Glutamatergic neuron (in vitro differentiated cells): Measurements from ENCODE around the gene ATP5PB. TPM values are rescaled to one million over a fixed set of nuclear protein-coding genes. Genes with fewer than 3 reads are reported as not detected.
A peak's percentile ranks its signal among the peaks of the same experiment; 100 is the strongest.

Experiments used
- DNase-seq: peaks from one replicate; pipeline ENCODE4 v3.0.0; 2022
- H3K27ac Mint-ChIP-seq: one replicate; pipeline ENCODE4 v1.8.0; 2020; ENCODE audit warnings: mild to moderate bottlenecking, mixed read lengths, inconsistent platforms; ENCODE audit not compliant: unreplicated experiment
- H3K27me3 Mint-ChIP-seq: one replicate; pipeline ENCODE4 v1.8.0; 2020; ENCODE audit warnings: mild to moderate bottlenecking, moderate library complexity, mixed read lengths, inconsistent platforms; ENCODE audit not compliant: unreplicated experiment
- H3K36me3 Mint-ChIP-seq: one replicate; pipeline ENCODE4 v1.8.0; 2020; ENCODE audit warnings: mild to moderate bottlenecking, mixed read lengths, inconsistent platforms; ENCODE audit not compliant: unreplicated experiment
- H3K4me1 Mint-ChIP-seq: one replicate; pipeline ENCODE4 v1.8.0; 2020; ENCODE audit warnings: mild to moderate bottlenecking, low read depth, mixed read lengths, inconsistent platforms; ENCODE audit not compliant: unreplicated experiment
- H3K4me3 Mint-ChIP-seq: one replicate; pipeline ENCODE4 v1.8.0; 2020; ENCODE audit warnings: mild to moderate bottlenecking, mixed read lengths, inconsistent platforms; ENCODE audit not compliant: unreplicated experiment
- H3K9me3 Mint-ChIP-seq: one replicate; pipeline ENCODE4 v1.8.0; 2020; ENCODE audit warnings: mild to moderate bottlenecking, moderate library complexity, mixed read lengths, inconsistent platforms; ENCODE audit not compliant: unreplicated experiment
- CTCF ChIP-seq: fragments of 200-600 bp; sonication (generic); IDR thresholded peaks from one replicate; pipeline ENCODE4 v1.5.0; 2021; ENCODE audit not compliant: partially characterized antibody, unreplicated experiment
- total RNA-seq: library from RNA; stranded (reverse); fragmentation: NEBNext Ultra II Directional; extraction: Animal tissue kit (Norgen Biotek cat#: 25700); gene quantifications from one replicate; pipeline ENCODE4 v1.2.1, GENCODE V29; 2021; ENCODE audit not compliant: unreplicated experiment

Gene ATP5PB
- total RNA-seq, 1 donor from 2014 or later: 272 TPM

- Mint-ChIP-seq H3K27ac (no peak overlapping the region), H3K27me3 (peaks cover 3% of the 10 kb centered on the region), H3K4me3 (no peak overlapping the region), H3K4me1 (no peaks in the 10 kb centered on the region), H3K9me3 (no peaks in the 10 kb centered on the region), H3K36me3 (no peaks in the 10 kb centered on the region)
- no peak for DNase-seq
- TF ChIP-seq CTCF: no peak
Measured at GRCh38 chr1:111506561-111506960, 57.3 kb downstream of the ATP5PB start.

- Mint-ChIP-seq H3K4me1 (no peaks in the 10 kb centered on the region), H3K9me3 (no peaks in the 10 kb centered on the region), H3K36me3 (no peaks in the 10 kb centered on the region), H3K27me3 (peaks cover 3% of the 10 kb centered on the region), H3K4me3 (peak overlapping the region; percentile 78), H3K27ac (peak overlapping the region; percentile 75)
- peak; percentile 83 for DNase-seq
- no peak for TF ChIP-seq CTCF
Measured at GRCh38 chr1:111507411-111508201, 58.3 kb downstream of the ATP5PB start.

- Mint-ChIP-seq H3K4me3 (no peak overlapping the region), H3K36me3 (no peaks in the 10 kb centered on the region), H3K9me3 (peaks cover 1% of the 10 kb centered on the region), H3K27ac (no peak overlapping the region), H3K4me1 (no peaks in the 10 kb centered on the region), H3K27me3 (peaks cover 3% of the 10 kb centered on the region)
- TF ChIP-seq CTCF: no peak
- DNase-seq: no peak
Measured at GRCh38 chr1:111509997-111510375, 60.7 kb downstream of the ATP5PB start.

- Mint-ChIP-seq H3K27me3 (no peaks in the 10 kb centered on the region), H3K36me3 (no peaks in the 10 kb centered on the region), H3K27ac (no peak overlapping the region), H3K4me3 (no peak overlapping the region), H3K4me1 (no peaks in the 10 kb centered on the region), H3K9me3 (peaks cover 1% of the 10 kb centered on the region)
- no peak for DNase-seq
- TF ChIP-seq CTCF: no peak
Measured at GRCh38 chr1:111511370-111511769, 62.1 kb downstream of the ATP5PB start.

Other genes with a start within 250 kb of the ATP5PB start
- not detected for gene DENND2D, start 248.8 kb upstream of the ATP5PB start, total RNA-seq
- gene CHI3L2, start 221.8 kb upstream of the ATP5PB start, total RNA-seq: not detected
- gene CHIA, start 158.6 kb upstream of the ATP5PB start, total RNA-seq: not detected
- gene OVGP1, start 21.7 kb upstream of the ATP5PB start, total RNA-seq: 2.5 TPM
- gene WDR77, start 208 bp upstream of the ATP5PB start, total RNA-seq: 39.6 TPM
- 1.1 TPM for gene C1orf162, start 24.5 kb downstream of the ATP5PB start, total RNA-seq
- gene ADORA3, start 54.2 kb downstream of the ATP5PB start, total RNA-seq: not detected
- not detected for gene TMIGD3, start 54.2 kb downstream of the ATP5PB start, total RNA-seq
- gene RAP1A, start 170.3 kb downstream of the ATP5PB start, total RNA-seq: 17.9 TPM